ENCODE data around the gene LRRC4C. TPM values are rescaled to one million over a fixed set of nuclear protein-coding genes. Genes with fewer than 3 reads are reported as not detected.

Gene LRRC4C
- total RNA-seq, 2 donors from 2014 or later, result 1.3 TPM; not detected in 1

GRCh38 chr11:40746282-40746681, 713.2 kb downstream of the LRRC4C start:
- H3K9me3 ChIP-seq, result peaks cover 0 to 7% (median 0%) of the 10 kb centered on the region in 3 donors
- ATAC-seq, result no peak

DNA sequence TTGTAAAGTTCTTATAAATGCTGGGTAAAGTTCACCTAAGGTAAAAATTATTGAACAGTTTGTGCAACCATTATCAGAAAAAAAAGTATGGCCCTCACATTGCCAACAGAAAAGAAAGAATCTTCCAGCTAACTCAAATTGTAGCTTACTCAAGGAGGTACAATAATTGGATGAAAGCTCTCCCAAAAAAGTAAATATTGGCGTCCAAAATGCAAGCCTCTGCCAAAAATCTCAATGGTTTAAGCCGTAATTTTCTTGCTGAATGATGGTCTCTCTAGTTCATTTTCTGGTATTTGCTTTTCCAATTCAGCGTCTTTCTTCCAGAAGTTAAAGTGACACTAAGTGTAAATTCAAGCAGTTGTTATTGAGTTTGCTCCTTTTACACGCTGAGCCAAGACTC, 727.3 kb downstream of the LRRC4C start:
- no peaks in the 10 kb centered on the region for H3K9me3 ChIP-seq
- no peaks in the 10 kb centered on the region for H3K27me3 ChIP-seq
- intact Hi-C loops (cut with DNase I), result no loop called here
- WGBS, 2 donors, result 28 to 33% methylated on average over 4 of the region's 4 CpGs
- no peak for ATAC-seq
- TF ChIP-seq CTCF (IDR thresholded peaks at IDR 0.05), result no peak
- no peak for TF ChIP-seq POLR2A (IDR thresholded peaks at IDR 0.05)
- no peak for DNase-seq
- H3K36me3 ChIP-seq (replicated peaks in 1 of 2; ENCODE audit: insufficient read depth in 1 of 2, low read depth in 2 of 2), result no peaks in the 10 kb centered on the region
- no peaks in the 10 kb centered on the region for H3K4me1 ChIP-seq
- no peak overlapping the region for H3K27ac ChIP-seq
- no peak overlapping the region for H3K4me3 ChIP-seq

More at GRCh38 chr11:40746282-40746681, 713.2 kb downstream of the LRRC4C start:
- Histone ChIP-seq H3K4me1 (no peaks in the 10 kb centered on the region), H3K27me3 (no peaks in the 10 kb centered on the region), H3K27ac (no peak overlapping the region), H3K36me3 (replicated peaks in 1 of 2; ENCODE audit: insufficient read depth in 1 of 2, low read depth in 2 of 2) (no peaks in the 10 kb centered on the region), H3K4me3 (no peak overlapping the region)
- DNase-seq, result no peak
- intact Hi-C loops (cut with DNase I), result no loop called here
- TF ChIP-seq CTCF (IDR thresholded peaks at IDR 0.05), result no peak
- TF ChIP-seq POLR2A (IDR thresholded peaks at IDR 0.05), result no peak
- 49 to 67% methylated on average over 3 to 4 of the region's 4 CpGs for WGBS, 2 donors

- 15 to 26% methylated on average over 10 of the region's 10 CpGs for WGBS, 2 donors
- ATAC-seq, result no peak
- peak in 6 of 7 experiments; percentile 20 to 49 (median 42) for TF ChIP-seq CTCF (IDR thresholded peaks at IDR 0.05)
- no peak for TF ChIP-seq POLR2A (IDR thresholded peaks at IDR 0.05)
- DNase-seq, result peak in 3 of 4 donors; percentile 3 to 24 (median 13)
- H3K4me1 ChIP-seq, result no peaks in the 10 kb centered on the region
- no peak overlapping the region for H3K27ac ChIP-seq
- H3K4me3 ChIP-seq, result no peak overlapping the region
- H3K9me3 ChIP-seq, result no peaks in the 10 kb centered on the region
- intact Hi-C loops (cut with DNase I), result no loop called here
- no peaks in the 10 kb centered on the region for H3K27me3 ChIP-seq
- no peaks in the 10 kb centered on the region for H3K36me3 ChIP-seq (replicated peaks in 1 of 2; ENCODE audit: insufficient read depth in 1 of 2, low read depth in 2 of 2)
These were observed 737.2 kb downstream of the LRRC4C start for GRCh38 chr11:40722179-40722795.

- 19 to 23% methylated on average over 3 of the region's 3 CpGs for WGBS, 2 donors
- no peak for DNase-seq
- intact Hi-C loops (cut with DNase I), result no loop called here
- ATAC-seq, result no peak
- H3K4me3 ChIP-seq, result no peak overlapping the region
- H3K27me3 ChIP-seq, result no peaks in the 10 kb centered on the region
- H3K4me1 ChIP-seq, result no peaks in the 10 kb centered on the region
- TF ChIP-seq POLR2A (IDR thresholded peaks at IDR 0.05), result no peak
- no peak for TF ChIP-seq CTCF (IDR thresholded peaks at IDR 0.05)
- no peak overlapping the region for H3K27ac ChIP-seq
- H3K36me3 ChIP-seq (replicated peaks in 1 of 2; ENCODE audit: insufficient read depth in 1 of 2, low read depth in 2 of 2), result no peaks in the 10 kb centered on the region
- no peaks in the 10 kb centered on the region for H3K9me3 ChIP-seq
These were observed 742.9 kb downstream of the LRRC4C start for GRCh38 chr11:40716344-40717130.
